ENCODE measurements around the gene CYTIP.

CYTIP gene

GRCh38 chr2:157443795-157444640, at the start of gene CYTIP:
CYTIP (minus strand) TSS chr2:157444089; CDS start chr2:157444020, 69 bp downstream.
- H3K4me3 ChIP-seq (ENCODE audit: low read length), result peak within 1 kb of the TSS; percentile 94
- no peak for TF ChIP-seq ZNF274 (IDR thresholded peaks at IDR 0.05; ENCODE audit: low read depth, low read length)

GRCh38 chr2:157492189-157492773, 48.4 kb upstream of the CYTIP start:
- no peak overlapping the region for H3K4me3 ChIP-seq (ENCODE audit: low read length)
- no peak for TF ChIP-seq ZNF274 (IDR thresholded peaks at IDR 0.05; ENCODE audit: low read depth, low read length)

- no peak overlapping the region for H3K4me3 ChIP-seq (ENCODE audit: low read length)
- TF ChIP-seq ZNF274 (IDR thresholded peaks at IDR 0.05; ENCODE audit: low read depth, low read length), result no peak
These were observed 46.1 kb upstream of the CYTIP start for GRCh38 chr2:157489983-157490382.

- no peak for TF ChIP-seq ZNF274 (IDR thresholded peaks at IDR 0.05; ENCODE audit: low read depth, low read length)
- no peak overlapping the region for H3K4me3 ChIP-seq (ENCODE audit: low read length)
These were observed 45.0 kb upstream of the CYTIP start for GRCh38 chr2:157488877-157489276.

GRCh38 chr2:157487747-157488146, 43.9 kb upstream of the CYTIP start:
- H3K4me3 ChIP-seq (ENCODE audit: low read length), result no peak overlapping the region
- no peak for TF ChIP-seq ZNF274 (IDR thresholded peaks at IDR 0.05; ENCODE audit: low read depth, low read length)

GRCh38 chr2:157487271-157487610, 43.4 kb upstream of the CYTIP start:
- no peak overlapping the region for H3K4me3 ChIP-seq (ENCODE audit: low read length)
- TF ChIP-seq ZNF274 (IDR thresholded peaks at IDR 0.05; ENCODE audit: low read depth, low read length), result no peak

- TF ChIP-seq ZNF274 (IDR thresholded peaks at IDR 0.05; ENCODE audit: low read depth, low read length), result no peak
- no peak overlapping the region for H3K4me3 ChIP-seq (ENCODE audit: low read length)
These were observed 42.8 kb upstream of the CYTIP start for GRCh38 chr2:157486596-157487270.

GRCh38 chr2:157480182-157480961, 36.5 kb upstream of the CYTIP start:
- no peak for TF ChIP-seq ZNF274 (IDR thresholded peaks at IDR 0.05; ENCODE audit: low read depth, low read length)
- no peak overlapping the region for H3K4me3 ChIP-seq (ENCODE audit: low read length)

GRCh38 chr2:157479081-157480027, 35.5 kb upstream of the CYTIP start:
- H3K4me3 ChIP-seq (ENCODE audit: low read length), result no peak overlapping the region; the same call in 1 of the 2 replicates
- no peak for TF ChIP-seq ZNF274 (IDR thresholded peaks at IDR 0.05; ENCODE audit: low read depth, low read length)

- H3K4me3 ChIP-seq (ENCODE audit: low read length), result no peak overlapping the region
- no peak for TF ChIP-seq ZNF274 (IDR thresholded peaks at IDR 0.05; ENCODE audit: low read depth, low read length)
These were observed 34.0 kb upstream of the CYTIP start for GRCh38 chr2:157477919-157478318.

- no peak overlapping the region for H3K4me3 ChIP-seq (ENCODE audit: low read length)
These were observed 33.2 kb upstream of the CYTIP start for GRCh38 chr2:157476953-157477709.

GRCh38 chr2:157475722-157476390, 32.0 kb upstream of the CYTIP start:
- no peak overlapping the region for H3K4me3 ChIP-seq (ENCODE audit: low read length)
- no peak for TF ChIP-seq ZNF274 (IDR thresholded peaks at IDR 0.05; ENCODE audit: low read depth, low read length)

More at GRCh38 chr2:157476953-157477709, 33.2 kb upstream of the CYTIP start:
- no peak for TF ChIP-seq ZNF274 (IDR thresholded peaks at IDR 0.05; ENCODE audit: low read depth, low read length)

Measured in GM08714 (cell line).